HepG2 (cell line): ENCODE results near the gene ME3. TPM values are rescaled to one million over a fixed set of nuclear protein-coding genes. Genes with fewer than 3 reads are reported as not detected.

Source experiments
- ATAC-seq: fragments of 200-7000 bp; cut with Tn5 transposase; 3 replicates; pipeline ENCODE4 v1.9.1; 2020; ENCODE audit warnings: mild to moderate bottlenecking, moderate library complexity
- BruUV-seq: library from RNA; stranded (reverse); fragments of 400-500 nt; replicated peaks from 2 replicates; lab custom pipeline; 2021; lab: Mats Ljungman, UMichigan
- CTCF ChIA-PET: fragments of 300-600 bp; formaldehyde crosslinking; extraction: SDS; loops from one replicate; lab custom pipeline; 2021; ENCODE audit warnings: low total read pairs, inconsistent platforms, low intra/inter-chr PET ratio; lab: Yijun Ruan, JAX
- POLR2A ChIA-PET: fragments of 350-600 bp; sonication (Branson Sonifier 250); formaldehyde crosslinking; loops from one replicate; lab custom pipeline; 2020; ENCODE audit warnings: antibody characterized with exemption, inconsistent platforms; lab: Yijun Ruan, JAX
- DNase-seq: peaks from one replicate; pipeline ENCODE4 v3.0.0-alpha.2; 2015; ENCODE audit warnings: low spot score
- FAIRE-seq: peaks from 3 replicates; lab custom pipeline; 2011; peaks lifted over from hg19 to GRCh38; lab: Jason Lieb, UNC
- H2AFZ ChIP-seq: one replicate; pipeline ENCODE4 v1.6.1; 2011; ENCODE audit warnings: low read length, inconsistent platforms
- H3K27ac ChIP-seq: fragments of 300-600 bp; 3 replicates; pipeline ENCODE4 v1.8.0; 2011; ENCODE audit warnings: mixed run types, mild to moderate bottlenecking, mixed read lengths, low read length, inconsistent platforms; ENCODE audit not compliant: insufficient read depth; ENCODE audit errors: extremely low read length
- H3K27me3 ChIP-seq, 2 experiments: fragments of 200-600 bp in 1 of 2; 2 replicates in 1 of 2; 3 replicates in 1 of 2; pipeline versions ENCODE4 v1.6.0 to v1.8.0; 2011; ENCODE audit warnings: low read length in 2 of 2, mild to moderate bottlenecking in 2 of 2, moderate library complexity in 2 of 2, inconsistent platforms in 1 of 2; ENCODE audit not compliant: insufficient read depth in 2 of 2, control insufficient read depth in 1 of 2
- H3K36me3 ChIP-seq, 2 experiments: fragments of 200-600 bp in 1 of 2; replicated peaks in 1 of 2; 2 replicates in 1 of 2; 3 replicates in 1 of 2; pipeline versions ENCODE4 v1.5.1 to v1.8.0; 2011; ENCODE audit warnings: low read length in 2 of 2, inconsistent platforms in 1 of 2; ENCODE audit not compliant: insufficient read depth in 2 of 2, control insufficient read depth in 1 of 2
- H3K4me1 ChIP-seq: 2 replicates; pipeline ENCODE4 v1.5.1; 2012; ENCODE audit warnings: low read length, inconsistent platforms; ENCODE audit not compliant: insufficient read depth
- H3K4me2 ChIP-seq: 2 replicates; pipeline ENCODE4 v1.6.0; 2011; ENCODE audit warnings: low read depth, low read length, inconsistent platforms
- H3K4me3 ChIP-seq, 3 experiments: fragments of 200-600 bp in 1 of 3; sonication (generic), shearing (Covaris generic) in 1 of 3; replicated peaks in 1 of 3; 2 replicates each; pipeline ENCODE4 v1.5.1; 2011 to 2016; ENCODE audit warnings: low read length in 3 of 3, inconsistent platforms in 2 of 3, low read depth in 2 of 3, mild to moderate bottlenecking in 2 of 3, control low read depth in 1 of 3, mixed read lengths in 1 of 3; ENCODE audit not compliant: insufficient read depth in 1 of 3
- H3K79me2 ChIP-seq: one replicate; pipeline ENCODE4 v1.6.1; 2011; ENCODE audit warnings: low read length, inconsistent platforms; ENCODE audit not compliant: insufficient read depth
- H3K9ac ChIP-seq: 2 replicates; pipeline ENCODE4 v1.6.0; 2011; ENCODE audit warnings: mild to moderate bottlenecking, low read depth, low read length, inconsistent platforms; ENCODE audit not compliant: insufficient read depth
- H3K9me3 ChIP-seq: 2 replicates; pipeline ENCODE4 v1.5.1; 2012; ENCODE audit warnings: mild to moderate bottlenecking, low read length
- H4K20me1 ChIP-seq: 2 replicates; pipeline ENCODE4 v1.6.0; 2011; ENCODE audit warnings: inconsistent platforms, mild to moderate bottlenecking, low read length, moderate library complexity; ENCODE audit not compliant: insufficient read depth
- DNMT1 ChIP-seq: sonication (generic); formaldehyde crosslinking; IDR thresholded peaks from 2 replicates; pipeline ENCODE4 v1.5.1; 2020; ENCODE audit warnings: mild to moderate bottlenecking, missing genetic modification reagents
- EHMT2 ChIP-seq: fragments of 200-600 bp; sonication (generic); IDR thresholded peaks from 2 replicates; pipeline ENCODE4 v1.7.0; 2017; ENCODE audit warnings: antibody characterized with exemption, low read depth, low read length, borderline replicate concordance
- HDAC2 ChIP-seq: sonication (generic); formaldehyde crosslinking; IDR thresholded peaks from 2 replicates; pipeline ENCODE4 v1.4.0; 2020; ENCODE audit warnings: missing genetic modification reagents
- MAF1 ChIP-seq: sonication (generic); formaldehyde crosslinking; IDR thresholded peaks from 2 replicates; pipeline ENCODE4 v1.5.0; 2020; ENCODE audit warnings: missing genetic modification reagents, borderline replicate concordance
- NCOA1 ChIP-seq: sonication (generic); formaldehyde crosslinking; IDR thresholded peaks from 2 replicates; pipeline ENCODE4 v1.9.0; 2021; ENCODE audit warnings: missing genetic modification reagents
- RBM22 ChIP-seq: fragments of 200-400 bp; formaldehyde crosslinking; optimal IDR thresholded peaks from 2 replicates; pipeline ENCODE3; 2017; ENCODE audit warnings: mild to moderate bottlenecking, low read length, moderate library complexity
- SAFB2 ChIP-seq: sonication (generic); formaldehyde crosslinking; IDR thresholded peaks from 2 replicates; pipeline ENCODE4 v1.5.1; 2020; ENCODE audit warnings: missing genetic modification reagents, low read depth, mild to moderate bottlenecking, borderline replicate concordance
- SKIL ChIP-seq: sonication (generic); formaldehyde crosslinking; IDR thresholded peaks from 2 replicates; pipeline ENCODE4 v1.8.0; 2022; ENCODE audit warnings: missing genetic modification reagents, mild to moderate bottlenecking, moderate library complexity, borderline replicate concordance
- TAF15 ChIP-seq: fragments of 200-400 bp; formaldehyde crosslinking; IDR thresholded peaks from one replicate; pipeline ENCODE4 v1.6.1; 2018; ENCODE audit warnings: mild to moderate bottlenecking, low read depth, low read length; ENCODE audit not compliant: poor library complexity, severe bottlenecking
- TBL1XR1 ChIP-seq: fragments of 150-350 bp; IDR thresholded peaks from 2 replicates; pipeline ENCODE4 v1.6.1; 2014; ENCODE audit warnings: borderline replicate concordance, low read length; ENCODE audit not compliant: partially characterized antibody
- ZFAT ChIP-seq: sonication (generic); formaldehyde crosslinking; conservative IDR thresholded peaks from 2 replicates; pipeline ENCODE4 v1.8.1; 2023; ENCODE audit warnings: missing genetic modification reagents, inconsistent platforms
- ZNF569 ChIP-seq: sonication (generic); formaldehyde crosslinking; IDR thresholded peaks from 2 replicates; pipeline ENCODE4 v1.5.0; 2020; ENCODE audit warnings: mild to moderate bottlenecking, missing genetic modification reagents, moderate library complexity, borderline replicate concordance
- ZNF614 ChIP-seq: IDR thresholded peaks from 2 replicates; pipeline ENCODE4 v1.6.1; 2018; ENCODE audit warnings: missing biosample characterization, missing genetic modification reagents, inconsistent platforms, borderline replicate concordance
- WGBS: methylation state at CpG from one replicate; pipeline ENCODE4 v1.1.6; 2017; ENCODE audit warnings: low lambda C conversion rate; 5-methylcytosine and 5-hydroxymethylcytosine counted together
- in situ Hi-C: cut with HindIII; loops from 2 replicates; pipeline ENCODE4 v1.10.0; 2017; ENCODE audit warnings: low pct_unique_long_range_greater_than_20kb; ENCODE audit not compliant: extremely low pct_ligation_motif_present
- intact Hi-C: fragments of 100-400 bp; cut with micrococcal nuclease; formaldehyde crosslinking; loops from one replicate; pipeline ENCODE4 v1.10.0; 2022; ENCODE audit not compliant: unreplicated experiment
- polyA plus RNA-seq, 8 experiments: library from polyadenylated mRNA; depleted of rRNA in 3 of 8; stranded (reverse) in 7 of 8; unstranded in 1 of 8; fragments of >200 nt; fragmentation: Illumina TruSeq in 4 of 8; extraction: Trizol in 4 of 8; gene quantifications; 2 replicates each; pipeline versions ENCODE4 v1.2.1 to v1.2.3, GENCODE V29; 2011 to 2016; ENCODE audit warnings: low read depth in 4 of 8, missing spikeins in 1 of 8, mixed read lengths in 1 of 8; ENCODE audit not compliant: insufficient read depth in 1 of 8
- total RNA-seq, 5 experiments: library from RNA; depleted of rRNA; stranded (reverse); fragments of >200 nt; fragmentation: Illumina TruSeq; extraction: Trizol; gene quantifications; 2 replicates each; pipeline ENCODE4 v1.2.3, GENCODE V29; 2016; ENCODE audit warnings: low read depth in 1 of 5

The ME3 gene
- total and polyA plus RNA-seq, 2 of the 13 experiments (the other 11 are each of a cell fraction or from before 2014, with no cell fraction given) = not detected

- Histone ChIP-seq H3K36me3 (no peaks in the 10 kb centered on the region), H2AFZ (no peak overlapping the region), H3K4me2 (no peak overlapping the region), H3K27ac (no peak overlapping the region), H3K9ac (no peak overlapping the region), H3K4me1 (no peaks in the 10 kb centered on the region), H3K79me2 (no peaks in the 10 kb centered on the region), H3K9me3 (no peaks in the 10 kb centered on the region)
- POLR2A ChIA-PET = no interaction called here
- no peak for TF ChIP-seq ZNF569 (CRISPR knock-in tag)
- no peak for TF ChIP-seq SAFB2 (CRISPR knock-in tag)
- no peak for TF ChIP-seq SKIL (CRISPR knock-in tag)
- no peak for TF ChIP-seq ZNF614 (CRISPR knock-in tag)
- TF ChIP-seq HDAC2 = no peak
- no peak for TF ChIP-seq NCOA1 (CRISPR knock-in tag)
- TF ChIP-seq EHMT2 = no peak
- no peak for TF ChIP-seq TBL1XR1
- no peak for TF ChIP-seq TAF15
- no peak for TF ChIP-seq RBM22
- TF ChIP-seq MAF1 (CRISPR knock-in tag) = no peak
- no peak for TF ChIP-seq ZFAT (CRISPR knock-in tag)
- TF ChIP-seq DNMT1 (CRISPR knock-in tag) = no peak
- TF ChIP-seq, all 625 proteins: peak for 0
- CTCF ChIA-PET = no interaction called here
- BruUV-seq = no TSS peak
- in situ Hi-C loops (no loop called here), intact Hi-C loops (no loop called here)
- H3K4me3 ChIP-seq = no peak overlapping the region
- DNase-seq (no peak), ATAC-seq (no peak), FAIRE-seq (no peak)
- peaks cover 1 to 25% of the 10 kb centered on the region in 2 experiments; a peak in 3 of 5 replicates for H3K27me3 ChIP-seq
- WGBS = 4% methylated on average over 1 of the region's 1 CpG
- no peaks in the 10 kb centered on the region for H4K20me1 ChIP-seq
These were observed 46.6 kb upstream of the ME3 start for GRCh38 chr11:86718999-86719398.
